ENCODE results near the gene FNIP1.
"Not testable (repeated sequence)": the region's sequence is repeated elsewhere in the genome, so short reads cannot be mapped to it uniquely, and the experiment has no call there.

The FNIP1 gene

GRCh38 chr5:131627207-131627865 is 169.5 kb downstream of the FNIP1 start:
- H3K27ac ChIP-seq, result no peak overlapping the region
- TF ChIP-seq CTCF (conservative IDR thresholded peaks at IDR 0.05), result no peak
- no peak for TF ChIP-seq ZFX (IDR thresholded peaks at IDR 0.05)

DNA sequence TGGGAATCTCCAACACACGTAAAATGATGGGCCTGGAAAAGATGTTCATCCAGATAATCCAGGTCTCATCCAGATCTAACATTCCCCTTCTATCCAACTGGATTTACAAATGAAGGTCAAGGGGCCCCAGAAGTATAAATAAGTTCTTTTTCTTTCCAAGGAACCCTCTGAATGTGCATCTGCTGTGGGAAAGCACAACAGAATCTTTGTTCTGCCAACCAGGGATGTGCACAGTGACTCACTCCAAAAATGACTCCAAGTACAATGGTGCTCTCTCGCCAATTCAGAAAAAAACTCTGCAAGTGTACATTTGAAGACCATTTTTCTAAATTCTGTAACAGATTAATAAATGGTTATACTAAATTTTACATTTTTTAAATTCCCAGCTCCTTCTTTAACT is 174.2 kb downstream of the FNIP1 start:
- TF ChIP-seq ZFX (IDR thresholded peaks at IDR 0.05), result no peak
- TF ChIP-seq CTCF (conservative IDR thresholded peaks at IDR 0.05), result no peak
- no peak overlapping the region for H3K27ac ChIP-seq

DNA sequence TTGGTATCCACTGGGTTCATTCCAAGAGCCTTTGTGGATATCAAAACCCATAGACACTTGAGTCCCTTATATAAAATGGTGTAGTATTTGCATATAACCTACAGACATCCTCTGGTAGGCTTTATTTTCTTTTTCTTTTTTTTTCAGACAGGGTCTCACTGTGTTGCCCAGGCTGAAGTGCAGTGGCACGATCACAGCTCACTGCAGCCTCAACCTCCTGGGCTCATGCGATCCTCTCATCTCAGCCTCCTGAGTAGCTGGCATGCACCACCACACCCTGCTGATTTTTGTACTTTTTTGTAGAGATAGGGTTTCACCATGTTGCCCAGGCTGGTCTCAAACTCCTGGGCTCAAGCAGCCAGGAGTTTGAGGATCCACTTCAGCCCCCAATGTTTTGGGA is 175.7 kb downstream of the FNIP1 start:
- not testable (repeated sequence) for H3K27ac ChIP-seq

DNA sequence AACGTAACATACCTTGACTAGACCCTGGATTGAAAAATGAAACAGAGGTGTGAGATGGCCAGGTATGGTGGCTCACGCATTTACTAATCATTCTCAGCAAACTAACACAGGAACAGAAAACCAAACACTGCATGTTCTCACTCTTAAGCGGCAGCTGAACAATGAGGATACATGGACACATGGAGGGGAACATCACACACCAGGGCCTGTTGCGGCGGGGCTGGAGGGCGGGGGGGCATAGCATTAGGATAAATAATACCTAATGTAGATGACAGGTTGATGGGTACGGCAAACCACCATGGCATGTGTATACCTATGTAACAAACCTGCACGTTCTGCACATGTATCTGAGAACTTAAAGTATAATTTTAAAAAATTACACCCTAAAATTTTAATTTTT is 177.7 kb downstream of the FNIP1 start:
- no peak overlapping the region for H3K27ac ChIP-seq
- TF ChIP-seq CTCF (conservative IDR thresholded peaks at IDR 0.05), result no peak
- no peak for TF ChIP-seq ZFX (IDR thresholded peaks at IDR 0.05)

- TF ChIP-seq CTCF (conservative IDR thresholded peaks at IDR 0.05), result no peak
- no peak for TF ChIP-seq ZFX (IDR thresholded peaks at IDR 0.05)
- H3K27ac ChIP-seq, result no peak overlapping the region
Observed at GRCh38 chr5:131617140-131617822, 179.5 kb downstream of the FNIP1 start.

- no peak overlapping the region for H3K27ac ChIP-seq
- TF ChIP-seq ZFX (IDR thresholded peaks at IDR 0.05) (no peak), CTCF (conservative IDR thresholded peaks at IDR 0.05) (no peak)
Observed at GRCh38 chr5:131615957-131616356, 180.9 kb downstream of the FNIP1 start.

- no peak overlapping the region for H3K27ac ChIP-seq
Observed at GRCh38 chr5:131613423-131613822, 183.4 kb downstream of the FNIP1 start.

More at GRCh38 chr5:131613423-131613822, 183.4 kb downstream of the FNIP1 start:
- TF ChIP-seq CTCF (conservative IDR thresholded peaks at IDR 0.05) (no peak), ZFX (IDR thresholded peaks at IDR 0.05) (no peak)

All from C4-2B (cell line).